Kidney capillary endothelial cell (primary cell): Measurements from ENCODE around the gene FMNL2.

ENCODE experiments used
- DNase-seq: peaks from one replicate; pipeline ENCODE4 v3.0.0-alpha.2; 2018; ENCODE audit warnings: low spot score

Gene FMNL2

DNA sequence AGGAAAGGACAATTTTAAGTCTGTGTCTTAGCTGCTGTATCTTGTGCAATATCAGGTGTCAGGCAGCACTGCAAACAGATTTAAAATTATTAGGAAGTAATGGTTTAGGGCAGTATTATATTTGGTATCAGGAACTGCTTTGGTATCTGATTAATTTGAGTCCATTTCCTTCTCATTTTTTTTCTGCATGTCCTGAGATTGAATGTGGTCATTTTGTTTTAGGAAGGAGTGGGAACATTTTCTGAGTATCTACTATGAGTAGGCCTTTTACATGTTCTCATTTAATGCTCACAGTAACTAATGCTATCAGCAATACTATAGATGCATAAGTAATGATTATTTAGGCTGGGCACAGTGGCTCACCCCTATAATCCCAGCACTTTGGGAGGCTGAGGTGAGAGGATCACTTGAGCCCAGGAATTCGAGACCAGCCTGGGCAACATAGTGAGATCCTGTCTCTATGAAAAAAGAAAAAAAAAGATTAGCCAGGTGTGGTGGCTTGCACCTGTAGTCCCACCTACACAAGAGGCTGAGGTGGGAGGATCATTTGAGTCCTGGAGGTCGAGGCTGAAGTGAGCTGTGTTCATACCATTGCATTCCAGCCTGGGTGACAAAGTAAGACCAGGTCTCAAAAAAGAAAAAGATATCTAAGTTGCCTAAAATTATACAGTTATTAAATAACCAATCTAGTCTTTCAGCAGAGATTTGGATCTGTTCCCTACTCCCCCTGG is 4.7 kb downstream of the FMNL2 start:
- no peak for DNase-seq

DNA sequence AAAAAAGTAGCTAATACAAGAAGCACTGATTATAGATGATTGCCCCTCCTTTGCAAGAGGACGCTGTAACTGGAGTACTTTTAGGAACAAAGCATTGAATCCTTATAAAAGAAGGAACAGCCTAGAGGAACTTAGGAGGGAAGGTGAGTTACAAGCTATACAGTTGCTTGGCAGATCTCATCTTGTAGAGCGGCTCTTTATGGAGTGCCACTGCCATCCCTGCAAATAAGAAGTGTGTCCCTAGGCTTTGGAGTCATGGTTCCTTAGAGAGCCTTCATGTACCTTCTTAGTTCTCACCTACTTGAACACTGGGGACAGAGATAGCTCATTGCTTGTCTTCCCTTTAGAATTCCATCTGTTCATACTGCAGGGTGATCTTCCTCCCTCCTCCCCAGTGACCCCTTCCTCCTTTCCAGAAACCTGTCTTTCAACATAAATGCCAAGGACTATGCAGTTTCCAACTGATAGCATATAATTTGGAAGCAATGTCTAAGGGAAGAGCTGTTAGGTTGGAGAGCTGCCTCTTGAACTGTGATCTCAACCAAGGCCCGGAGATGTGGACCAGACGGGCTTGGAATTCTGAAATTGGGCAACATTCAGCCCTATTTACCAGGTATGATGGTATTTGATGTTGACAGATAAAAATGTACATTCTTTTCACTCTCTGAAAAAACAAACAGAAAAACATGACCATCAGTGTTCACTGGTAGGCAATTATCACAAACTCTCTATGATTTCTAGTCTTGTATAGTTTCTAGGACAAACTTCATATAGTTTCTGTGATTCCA is 7.5 kb downstream of the FMNL2 start:
- DNase-seq, result no peak

DNA sequence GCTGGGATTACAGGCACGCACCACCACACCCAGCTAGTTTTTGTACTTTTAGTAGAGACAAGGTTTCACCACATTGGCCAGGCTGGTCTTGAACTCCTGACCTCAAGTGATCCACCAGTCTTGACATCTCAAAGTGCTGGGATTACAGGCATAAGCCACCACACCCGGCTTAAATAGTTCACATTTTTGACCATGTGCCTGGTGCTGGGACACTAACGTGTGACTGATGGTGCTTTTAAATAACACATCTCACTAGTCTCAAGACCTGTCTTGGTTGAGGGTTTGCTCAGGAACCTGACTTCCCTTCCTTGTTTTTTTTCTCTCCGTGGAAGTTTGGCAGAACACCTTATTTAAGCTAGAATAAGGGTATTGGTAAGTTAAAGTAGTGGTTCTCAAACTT is 8.5 kb downstream of the FMNL2 start:
- DNase-seq, result no peak

DNA sequence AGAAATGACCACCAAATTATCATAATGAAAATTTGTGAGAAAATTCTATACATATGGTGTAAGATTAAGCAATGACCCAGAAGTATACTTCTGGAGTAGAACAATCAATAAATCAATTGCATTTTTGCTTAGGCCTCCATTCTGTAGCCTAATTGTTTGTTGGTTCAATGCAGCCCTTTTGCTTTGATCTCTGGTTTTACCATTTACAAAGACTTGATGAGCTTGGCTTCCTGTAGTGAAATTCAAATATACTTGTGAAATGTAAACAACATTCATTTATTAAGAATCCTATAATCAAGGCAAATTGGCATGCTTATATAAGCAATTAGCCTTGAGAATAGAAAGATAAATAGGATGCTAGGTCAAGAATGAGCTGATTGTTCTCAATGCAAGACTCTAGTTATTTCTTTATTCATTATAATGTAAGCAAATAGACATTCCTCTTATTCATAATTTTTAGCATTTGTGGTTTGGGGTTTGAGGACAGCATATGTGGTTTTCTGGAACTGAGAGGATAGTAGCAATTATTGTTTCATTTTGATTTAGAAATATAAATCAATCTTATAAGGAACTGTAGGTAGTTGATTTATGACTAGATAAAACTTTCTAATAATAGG is 9.7 kb downstream of the FMNL2 start:
- no peak for DNase-seq

DNA sequence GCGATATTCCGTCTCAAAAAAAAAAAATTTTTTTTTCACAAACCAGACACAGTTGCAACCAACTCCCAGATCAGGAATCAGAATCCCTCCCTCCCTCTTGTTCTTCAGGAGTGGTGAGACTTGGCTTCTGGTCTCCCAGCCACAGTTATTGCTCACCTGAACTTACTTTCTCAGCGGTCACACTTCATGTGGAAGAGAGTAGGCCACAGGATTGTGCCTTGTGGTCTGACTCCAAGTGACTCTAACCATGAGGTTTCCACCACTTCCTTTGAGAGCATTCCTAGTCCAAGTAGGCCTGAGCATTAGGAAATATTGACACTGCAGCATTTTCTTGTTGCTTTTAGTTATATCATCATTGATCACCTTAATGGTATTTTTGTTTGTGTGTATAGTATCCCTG is 12.1 kb downstream of the FMNL2 start:
- no peak for DNase-seq

DNA sequence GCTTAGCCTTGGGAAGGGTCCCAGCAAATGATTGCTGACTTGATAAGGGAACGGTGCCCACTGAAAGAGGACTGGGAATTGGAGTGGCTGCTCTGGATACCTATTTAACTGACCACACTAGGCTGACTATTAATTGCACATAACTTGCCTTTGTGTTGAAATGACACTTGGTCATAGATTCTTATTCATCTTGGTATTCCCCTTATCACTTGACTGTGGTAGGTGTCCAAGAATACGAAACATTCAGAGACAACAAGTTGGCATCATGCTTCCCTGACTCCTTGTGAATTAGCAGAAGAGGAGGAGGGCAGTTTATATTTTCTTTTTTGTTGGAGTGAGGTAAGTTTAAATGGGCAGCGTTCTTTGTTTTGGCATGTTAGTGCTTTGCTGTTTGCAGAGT is 13.4 kb downstream of the FMNL2 start:
- no peak for DNase-seq

DNA sequence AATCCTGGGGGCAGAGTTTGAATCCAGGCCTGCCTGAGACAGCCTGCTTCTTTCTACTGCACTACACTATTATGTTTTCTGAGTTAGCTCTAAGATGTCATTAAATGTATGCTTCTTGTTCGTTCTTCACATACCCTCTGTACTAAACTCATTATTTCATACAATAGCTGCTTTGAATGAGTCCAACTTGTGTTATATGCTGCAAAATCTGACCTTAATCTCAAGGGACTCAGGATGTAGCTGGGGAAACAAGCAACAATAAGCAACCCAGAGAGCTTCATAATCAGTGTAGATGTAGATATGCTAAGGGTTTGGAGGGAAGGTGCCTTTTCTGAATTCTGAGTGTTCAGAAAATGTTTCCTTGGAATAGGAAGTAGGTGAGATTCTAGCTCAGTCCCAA is 14.4 kb downstream of the FMNL2 start:
- DNase-seq, result no peak

DNA sequence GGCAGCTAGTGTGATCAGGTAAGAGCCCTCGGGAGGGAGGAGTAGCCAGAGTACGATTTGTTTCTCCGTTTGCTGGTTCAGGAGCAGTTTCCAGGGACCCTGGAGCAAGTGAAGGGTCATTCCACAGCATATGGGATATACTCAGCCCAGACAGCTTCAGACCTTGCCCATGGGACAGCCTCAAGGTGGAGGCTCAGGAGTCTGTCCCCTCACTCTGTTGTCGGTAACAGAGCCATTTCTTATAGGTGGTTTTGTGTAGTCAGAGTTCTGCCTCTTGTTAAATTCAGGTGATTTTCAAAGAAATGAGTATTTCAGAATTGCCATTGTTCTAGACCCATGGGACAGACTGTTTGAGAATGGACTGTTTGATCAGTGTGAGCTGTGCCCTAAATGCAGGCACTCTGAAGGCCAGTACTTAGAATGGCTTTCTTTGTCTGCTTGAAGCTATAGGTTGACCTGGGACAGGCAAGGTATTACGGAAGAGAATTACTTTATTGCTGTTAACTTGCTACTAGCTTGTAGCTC is 15.2 kb downstream of the FMNL2 start:
- no peak for DNase-seq

DNA sequence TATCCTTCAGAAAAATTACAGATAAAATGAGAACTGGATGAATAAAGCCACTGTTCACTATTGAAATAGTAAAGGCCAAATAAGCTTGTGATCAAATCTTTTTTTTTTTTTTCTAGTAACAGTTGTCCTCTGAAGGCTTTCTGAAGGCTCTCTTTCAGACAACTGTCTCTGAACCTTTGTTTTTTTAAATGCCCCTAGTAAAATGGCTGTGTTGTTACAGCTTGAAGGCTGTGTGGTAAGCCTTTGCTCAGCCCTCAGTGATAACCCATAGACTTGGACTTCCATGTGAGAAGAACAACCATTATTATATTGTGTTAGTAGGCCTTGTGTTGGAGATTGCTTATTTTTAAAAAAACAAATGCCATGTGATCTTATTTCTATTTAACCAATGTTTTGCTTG is 17.6 kb downstream of the FMNL2 start:
- no peak for DNase-seq

DNA sequence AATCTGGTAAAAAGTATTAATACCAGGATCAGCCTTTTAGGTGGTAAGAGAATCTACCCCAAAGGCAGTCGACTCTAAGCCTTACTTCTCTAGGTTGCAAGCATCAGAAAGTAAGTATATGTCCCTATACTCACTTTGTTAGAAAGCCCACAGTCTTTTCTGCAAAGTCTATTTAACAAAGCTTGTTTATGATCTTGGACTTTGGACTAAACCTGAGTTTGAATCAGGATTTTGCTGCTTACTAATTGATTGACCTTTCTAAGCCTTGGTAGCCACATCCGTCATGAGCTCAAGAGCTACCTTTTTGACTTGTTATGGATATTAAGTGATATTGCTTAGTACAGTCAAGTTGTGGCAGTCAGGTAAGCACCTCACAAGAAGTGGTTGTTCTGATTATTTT is 18.4 kb downstream of the FMNL2 start:
- DNase-seq, result no peak

DNA sequence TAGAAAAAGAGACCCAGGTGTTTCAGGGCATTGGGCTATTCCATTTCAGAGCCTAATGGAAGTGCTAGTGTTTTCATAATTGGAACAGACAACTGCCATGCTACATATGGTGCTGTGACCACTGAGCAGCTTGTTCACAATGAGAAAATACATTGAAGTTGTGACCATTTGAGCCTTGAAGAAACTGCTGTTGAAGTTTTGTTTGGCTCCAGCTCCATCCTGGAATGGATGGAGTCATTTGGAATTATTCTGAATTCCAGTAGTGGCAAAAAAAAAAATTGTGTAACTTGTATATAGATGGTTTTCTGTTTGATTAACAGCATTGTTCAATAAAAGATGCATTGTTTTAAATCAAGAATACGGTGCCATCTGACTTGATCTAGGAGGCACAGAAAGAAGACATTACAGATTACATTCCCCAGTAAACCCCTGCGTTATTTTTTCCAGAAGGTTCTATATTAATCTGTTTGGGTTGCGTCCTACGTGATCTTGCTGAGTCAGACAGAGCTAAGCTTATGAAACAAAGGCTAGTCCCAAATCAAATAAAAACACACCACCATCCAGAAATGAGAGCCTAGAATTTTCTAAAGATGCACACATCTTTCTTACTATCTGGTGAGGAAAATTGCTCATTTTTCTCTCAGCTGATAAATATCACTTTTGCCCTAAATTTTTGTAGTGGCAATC is 19.2 kb downstream of the FMNL2 start:
- DNase-seq, result no peak

DNA sequence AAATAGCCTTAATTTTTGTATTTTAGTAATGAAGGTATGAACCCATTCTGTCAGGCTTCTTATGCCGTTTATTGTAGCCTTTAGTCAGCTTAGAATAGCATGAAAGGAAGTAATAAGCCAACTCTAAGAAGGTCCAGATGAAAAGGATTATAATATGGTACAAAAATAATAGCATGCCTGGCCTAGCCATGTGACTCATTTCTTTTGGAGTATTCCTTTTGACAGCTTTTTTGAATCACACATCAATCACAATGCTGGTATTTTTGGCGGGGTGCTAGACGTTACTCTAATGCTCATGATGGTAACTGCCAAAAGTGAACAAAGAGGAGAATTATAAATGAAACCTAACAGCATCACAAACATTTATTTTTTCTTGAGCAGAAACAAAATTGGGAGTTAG is 19.9 kb downstream of the FMNL2 start:
- DNase-seq, result no peak

DNA sequence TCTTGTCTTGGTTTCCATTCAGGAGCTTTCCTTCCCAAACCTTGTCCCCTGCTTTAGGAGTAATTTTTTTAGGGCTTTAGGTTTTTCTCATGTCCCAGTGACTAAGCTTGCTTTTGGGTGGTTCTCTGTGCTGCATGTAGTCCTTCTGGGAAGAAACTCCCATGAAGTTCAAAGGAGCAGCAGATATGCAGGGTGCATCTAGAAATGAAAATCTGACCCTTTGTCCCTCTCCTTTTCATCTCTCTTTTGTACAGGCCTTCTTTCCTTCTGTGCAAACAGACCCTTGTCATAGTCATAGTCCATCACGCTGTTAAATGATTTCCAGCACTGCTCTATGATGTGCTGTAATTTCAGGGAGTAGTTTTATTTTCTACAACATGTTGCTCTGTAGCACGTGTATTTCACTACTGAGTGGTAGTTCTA is 20.4 kb downstream of the FMNL2 start:
- DNase-seq, result no peak

DNA sequence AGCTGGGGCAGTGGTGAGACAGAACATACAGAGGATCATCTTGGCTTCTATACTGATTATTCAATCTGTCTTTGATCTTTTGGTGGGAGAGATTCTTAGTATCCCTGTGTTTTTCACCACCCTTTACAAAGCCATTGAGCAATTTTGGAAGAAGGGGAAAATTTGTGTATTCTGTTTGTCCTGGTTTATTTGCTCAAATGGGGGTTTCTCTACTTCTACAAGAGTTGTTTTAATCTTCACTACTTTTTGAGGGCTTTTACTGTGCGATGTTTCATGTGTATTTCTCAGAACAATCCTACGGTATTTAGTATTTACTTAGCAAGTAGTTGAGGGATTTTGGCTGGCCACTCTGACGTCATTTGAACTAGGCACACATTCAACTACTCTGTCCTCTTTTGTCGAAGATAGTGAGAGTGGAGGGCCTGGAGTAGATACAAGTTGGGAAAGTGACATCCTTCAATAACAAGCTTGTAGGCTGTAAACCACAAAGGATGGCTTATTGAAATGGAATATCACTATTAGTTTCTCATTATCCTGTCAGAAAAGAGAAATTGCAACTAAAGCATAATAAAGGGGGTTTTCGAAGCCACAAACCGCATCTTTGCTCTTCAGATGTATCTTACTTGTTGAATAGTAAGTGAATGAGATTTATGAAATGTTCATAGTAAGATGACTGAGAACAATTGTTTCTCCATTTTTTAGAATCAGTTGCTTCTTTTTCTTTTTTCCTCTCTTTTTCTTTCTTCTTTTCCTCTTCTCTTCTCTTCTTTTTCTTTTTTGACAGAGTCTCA is 24.8 kb downstream of the FMNL2 start:
- no peak for DNase-seq

DNA sequence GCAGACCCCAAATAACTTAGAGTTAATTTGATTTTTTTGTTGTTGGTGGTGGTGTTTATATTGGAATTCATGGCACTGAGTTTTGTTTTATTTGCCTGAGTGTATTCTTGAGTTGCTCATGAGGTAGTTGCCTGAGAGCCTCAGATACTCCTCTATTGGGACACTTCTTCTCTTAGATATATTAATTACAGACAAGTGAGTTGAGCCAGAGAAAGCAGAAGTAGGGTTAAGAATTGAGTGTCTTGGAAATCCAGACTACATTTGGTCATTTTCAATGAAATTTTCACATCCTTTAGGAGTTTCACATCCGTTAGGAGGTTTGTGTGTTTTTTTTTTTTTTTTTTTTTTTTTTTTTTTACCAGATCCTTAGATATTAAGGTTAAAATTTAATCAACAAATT is 29.0 kb downstream of the FMNL2 start:
- no peak for DNase-seq

DNA sequence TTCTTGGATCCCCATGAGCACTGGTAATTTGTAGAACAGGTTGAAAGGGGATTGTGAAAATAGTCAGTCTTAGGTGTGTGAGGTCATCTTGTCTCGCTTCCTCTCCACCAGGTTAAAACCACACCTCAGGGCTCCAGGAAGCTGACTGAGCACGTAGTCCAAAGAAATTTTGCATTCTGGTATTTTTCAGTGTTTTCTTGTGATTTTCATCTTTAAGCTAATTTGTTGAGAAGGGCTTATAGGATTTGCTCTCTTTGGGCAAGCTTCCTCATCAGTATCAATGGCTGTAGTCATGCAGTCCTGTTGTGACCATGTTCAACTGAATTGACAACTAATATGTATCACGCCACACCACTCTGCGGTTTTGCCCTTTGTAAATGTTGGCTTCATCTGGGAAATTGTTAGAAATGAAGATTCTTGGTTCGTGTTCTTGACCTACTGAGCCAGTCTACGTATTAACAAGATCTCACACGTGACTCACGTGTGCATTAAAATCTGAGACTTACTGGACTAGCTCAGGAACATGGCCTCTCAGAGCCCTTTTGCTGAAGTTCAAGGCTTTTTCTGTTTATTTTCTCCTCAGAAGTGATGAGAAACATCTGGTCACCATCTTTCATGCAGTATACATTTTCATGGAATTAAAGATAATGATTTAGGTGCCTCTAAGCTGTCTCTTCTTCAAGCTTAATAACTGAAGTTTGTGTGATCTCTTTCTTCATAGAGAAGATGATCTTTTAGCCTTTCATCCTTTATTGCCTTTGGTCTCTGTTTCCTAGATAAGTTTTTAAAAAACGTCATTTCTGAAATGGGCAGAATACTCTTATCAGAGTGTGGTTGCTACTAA is 32.8 kb downstream of the FMNL2 start:
- no peak for DNase-seq

DNA sequence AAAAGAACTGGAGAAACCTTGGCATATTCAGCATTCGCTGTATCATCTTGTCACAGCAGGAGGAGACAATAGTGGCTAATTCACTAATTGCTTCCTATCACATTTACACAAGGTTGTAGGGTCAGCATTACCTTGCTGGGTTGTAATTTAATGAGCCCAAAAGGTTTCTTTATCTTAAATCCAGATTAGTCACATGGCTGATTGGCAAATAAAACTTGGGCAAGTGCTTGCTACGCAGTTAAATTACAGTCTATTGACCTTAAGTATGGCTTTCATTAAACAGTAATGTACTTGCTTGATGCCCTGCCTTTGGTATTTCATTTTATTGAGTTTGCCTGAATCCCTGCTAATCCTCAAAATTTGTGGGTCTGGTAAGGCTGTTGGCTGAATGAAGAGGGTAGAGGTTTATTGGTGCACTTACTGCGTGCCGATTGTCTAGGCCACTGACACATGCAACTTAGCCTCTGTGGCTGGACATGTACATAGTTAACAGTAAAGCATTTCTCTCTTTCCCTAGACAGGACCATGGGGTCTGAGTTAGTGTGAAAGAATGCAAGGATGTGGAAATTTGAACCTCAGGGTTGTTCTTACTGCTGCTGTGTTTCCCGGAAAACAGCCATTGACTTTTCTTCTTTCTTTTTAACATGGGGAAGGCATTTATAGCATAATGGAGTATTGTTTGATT is 34.3 kb downstream of the FMNL2 start:
- no peak for DNase-seq

DNA sequence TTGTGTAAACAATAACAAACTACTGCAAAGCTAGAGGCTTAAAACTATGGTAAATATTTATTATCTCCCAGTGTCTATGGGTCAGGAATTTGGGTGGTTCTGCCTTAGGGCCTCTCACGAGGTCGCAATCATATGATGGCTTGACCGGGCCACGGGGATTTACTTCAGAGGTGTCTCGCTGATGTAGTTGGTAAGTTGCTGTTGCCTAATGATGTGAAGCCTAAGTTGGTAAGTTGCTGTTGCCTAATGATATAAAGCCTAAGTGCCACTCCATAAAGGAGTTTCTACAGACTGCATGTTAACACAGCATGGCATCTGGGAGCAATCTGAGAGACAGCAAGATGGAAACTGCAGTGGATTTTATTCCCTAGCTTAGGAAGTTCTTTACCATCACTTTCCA is 35.8 kb downstream of the FMNL2 start:
- DNase-seq, result no peak

DNA sequence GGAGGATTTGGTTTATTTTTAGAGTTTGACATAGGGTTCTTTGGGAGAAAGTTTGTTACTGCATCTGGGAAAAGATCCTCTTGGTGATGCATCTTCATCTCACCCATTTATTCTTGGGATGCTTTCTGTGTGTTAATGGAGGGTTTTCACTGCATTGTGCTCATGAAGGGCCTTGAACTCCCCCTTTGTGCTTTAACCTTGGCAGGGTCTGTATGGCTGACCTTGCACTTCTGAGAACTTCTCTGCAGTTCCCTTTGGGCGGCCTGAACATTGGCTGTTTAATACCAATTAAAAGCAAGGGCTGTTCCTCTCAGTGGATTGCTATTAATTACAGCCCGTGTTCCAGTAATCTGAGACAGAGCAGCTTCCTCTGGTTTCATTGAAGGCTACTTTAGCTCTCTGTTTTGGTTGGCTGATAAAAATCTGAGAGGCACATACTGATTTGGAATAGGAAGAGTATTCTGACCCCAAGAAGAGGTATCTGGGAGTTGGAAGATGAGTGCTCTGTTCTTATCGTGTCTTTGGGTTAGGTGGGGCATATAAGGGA is 37.5 kb downstream of the FMNL2 start:
- DNase-seq, result no peak

DNA sequence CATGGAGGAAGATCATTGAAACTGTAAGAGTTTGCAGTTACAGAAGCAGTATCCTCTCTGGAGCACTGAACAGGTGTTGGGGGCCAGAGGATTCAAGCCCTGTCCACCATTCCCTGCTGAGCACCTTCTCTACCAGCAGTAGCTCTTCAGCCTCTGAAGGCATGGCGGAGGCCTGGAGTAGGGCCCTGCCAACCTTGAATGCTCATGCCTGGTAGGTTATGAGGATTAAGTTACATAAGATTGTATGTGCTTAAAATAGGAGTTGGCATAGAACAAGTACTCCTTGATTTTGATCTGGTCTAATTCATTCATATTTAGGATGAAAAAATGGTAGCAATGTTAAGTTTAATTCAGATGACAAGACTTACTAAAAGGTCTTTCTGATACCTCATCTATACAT is 40.2 kb downstream of the FMNL2 start:
- DNase-seq, result no peak
